Measurements from ENCODE around the gene FAM222A.

Gene FAM222A

GRCh38 chr12:109783965-109784244, 70.3 kb downstream of the FAM222A start:
- intact Hi-C loops (cut with DNase I) = no loop called here
- peak in 1 of 10 donors; percentile 1 for DNase-seq

- intact Hi-C loops (cut with DNase I) = no loop called here
- peak in 1 of 10 donors; percentile 9 for DNase-seq
These were observed 72.2 kb downstream of the FAM222A start for GRCh38 chr12:109785854-109786253.

GRCh38 chr12:109786799-109787198, 73.2 kb downstream of the FAM222A start:
- DNase-seq = no peak
- intact Hi-C loops (cut with DNase I) = no loop called here

DNA sequence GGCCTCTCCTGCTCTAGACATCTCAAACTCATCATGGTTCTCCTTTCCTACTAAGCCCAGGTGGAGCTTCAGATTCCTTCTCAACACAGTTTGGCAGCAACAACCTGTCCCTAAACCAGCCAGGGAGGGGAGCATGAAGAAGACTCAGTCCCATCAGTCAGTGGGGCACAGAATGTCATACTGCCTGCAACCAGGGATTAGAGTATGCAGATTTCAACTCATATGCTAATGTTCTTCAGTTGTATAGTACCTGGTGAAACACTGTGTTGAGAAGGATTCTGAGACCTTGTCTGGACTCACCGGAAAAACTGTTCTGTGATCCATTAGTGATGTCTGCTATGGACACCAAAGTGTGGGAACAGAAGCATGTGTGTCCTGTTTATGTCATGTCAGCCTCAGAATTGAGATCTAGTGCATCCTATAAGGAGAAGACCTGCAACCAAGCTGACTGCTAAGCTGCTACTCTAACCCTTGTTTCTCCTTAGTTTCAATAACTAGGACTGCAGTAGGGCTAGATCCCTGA, 76.0 kb downstream of the FAM222A start:
- peak in 1 of 10 donors; percentile 6 for DNase-seq
- intact Hi-C loops (cut with DNase I) = no loop called here

GRCh38 chr12:109792992-109793391, 79.4 kb downstream of the FAM222A start:
- intact Hi-C loops (cut with DNase I) = no loop called here
- no peak for DNase-seq

- DNase-seq = peak in 3 of 10 donors; percentile 7 to 43 (median 12)
- intact Hi-C loops (cut with DNase I) = no loop called here
These were observed 79.8 kb downstream of the FAM222A start for GRCh38 chr12:109793411-109793810.

DNA sequence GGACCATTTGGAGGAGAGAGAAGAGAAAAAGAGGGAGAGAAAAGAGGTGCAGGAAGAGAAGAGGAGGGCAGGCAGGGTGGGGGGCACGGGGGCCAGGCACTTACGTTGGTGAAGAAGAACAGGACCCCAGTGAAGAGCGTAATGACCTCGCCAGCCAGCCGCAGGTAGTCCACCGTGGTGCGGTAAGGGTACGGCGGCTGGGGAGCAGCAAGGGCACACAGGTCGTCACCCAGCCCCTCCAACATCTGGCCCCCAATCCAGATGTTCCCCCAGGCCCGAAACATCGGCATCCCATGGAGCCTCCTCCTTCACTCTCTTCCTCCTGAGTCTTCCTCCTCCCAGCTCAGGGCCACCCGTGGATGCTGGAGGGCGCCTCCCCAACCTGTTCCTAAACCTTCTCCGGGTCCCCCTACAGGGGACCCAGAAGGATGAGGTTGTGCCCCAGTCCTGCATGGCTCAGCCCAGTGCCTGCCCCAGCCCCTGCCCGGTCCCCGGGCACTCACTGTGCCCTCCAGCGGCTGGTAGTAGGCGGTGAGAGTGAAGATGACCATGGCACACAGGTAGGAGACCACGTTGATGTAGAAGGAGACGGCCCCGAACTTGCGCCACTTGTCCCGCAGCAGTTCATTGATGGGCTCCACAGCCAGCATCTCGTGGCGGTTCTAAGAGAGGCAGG, 80.3 kb downstream of the FAM222A start:
- intact Hi-C loops (cut with DNase I) = no loop called here
- peak in 3 of 10 donors; percentile 47 to 55 (median 54) for DNase-seq

- intact Hi-C loops (cut with DNase I) = no loop called here
- DNase-seq = peak in 1 of 10 donors; percentile 1
These were observed 81.4 kb downstream of the FAM222A start for GRCh38 chr12:109795023-109795422.

DNA sequence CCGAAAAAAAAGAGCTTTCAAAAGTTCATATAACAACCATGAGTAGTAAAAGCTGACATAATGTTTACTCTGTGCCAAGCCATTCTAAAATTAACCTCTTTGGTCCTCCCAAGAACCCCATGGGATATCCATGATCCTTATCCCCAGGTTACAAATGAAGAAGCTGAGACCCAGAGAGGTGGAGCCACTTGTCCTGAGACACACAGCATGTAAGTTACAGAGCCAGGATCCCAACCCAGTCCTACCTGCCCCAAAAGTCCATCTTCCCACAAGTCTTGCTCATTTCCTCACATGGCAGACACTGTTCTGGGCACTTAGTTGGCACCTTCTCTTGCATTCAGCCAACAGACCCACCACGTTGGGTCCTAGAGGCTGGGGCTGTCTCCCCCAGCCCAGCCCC, 82.4 kb downstream of the FAM222A start:
- intact Hi-C loops (cut with DNase I) = no loop called here
- no peak for DNase-seq

DNA sequence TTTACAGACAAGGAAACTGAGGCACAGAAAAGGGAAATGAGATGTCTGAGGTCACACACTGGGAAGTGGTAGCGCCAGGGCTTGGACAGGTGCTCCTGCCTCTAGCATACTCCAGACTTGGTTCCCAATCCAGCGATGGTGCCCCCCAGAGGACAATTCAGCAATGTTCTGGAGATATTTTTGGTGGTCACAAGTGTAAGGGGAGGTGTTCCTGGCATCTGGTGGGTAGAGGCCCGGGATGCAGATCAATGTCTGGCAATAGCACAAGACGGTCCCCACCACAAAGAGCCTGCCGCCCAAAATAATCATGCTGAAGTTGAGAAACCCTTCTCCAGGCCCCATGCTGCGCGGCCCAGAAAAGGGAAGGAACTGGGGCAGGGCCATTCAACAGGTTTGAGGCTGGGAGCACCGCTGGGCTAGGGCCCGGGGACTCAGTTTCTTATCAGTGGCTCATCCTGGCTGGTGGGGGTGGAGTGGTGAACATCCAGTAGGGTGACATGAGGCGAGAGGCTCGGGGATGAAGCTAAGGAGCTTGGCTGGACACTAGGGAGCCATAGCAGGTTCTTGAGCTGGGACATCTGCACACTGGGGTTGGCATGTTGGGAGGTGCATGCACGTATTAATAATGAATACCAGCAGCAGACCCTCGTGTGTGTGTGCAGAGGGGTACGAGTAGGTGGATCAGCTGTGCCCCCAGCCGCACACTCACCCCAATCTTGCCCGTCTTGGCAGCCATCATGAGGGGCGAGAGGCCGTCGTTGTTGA, 84.5 kb downstream of the FAM222A start:
- intact Hi-C loops (cut with DNase I) = no loop called here
- DNase-seq = peak in 3 of 10 donors; percentile 57 to 61 (median 60)

DNA sequence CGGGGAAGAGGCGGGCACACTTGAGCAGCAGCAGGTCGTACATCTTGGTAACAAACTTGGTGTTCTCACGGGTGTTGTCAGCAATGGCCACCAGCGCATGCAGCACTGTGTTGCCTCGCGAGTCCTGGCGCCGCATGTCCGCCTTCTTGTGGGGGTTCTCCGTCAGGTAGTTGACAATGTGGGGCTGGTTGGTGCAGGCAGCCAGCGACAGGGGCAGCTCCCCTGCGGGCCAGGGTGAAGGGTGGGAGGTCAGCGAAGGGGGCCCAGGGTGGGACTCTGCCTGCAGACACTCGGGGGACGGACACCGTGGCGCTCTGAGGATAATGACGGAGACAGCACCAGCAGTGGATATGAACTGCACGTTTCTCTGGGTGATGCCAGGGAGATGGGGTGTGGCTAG, 85.1 kb downstream of the FAM222A start:
- intact Hi-C loops (cut with DNase I) = no loop called here

GRCh38 chr12:109800536-109800935, 86.9 kb downstream of the FAM222A start:
- DNase-seq = peak in 3 of 10 donors; percentile 1 to 65 (median 61)
- intact Hi-C loops (cut with DNase I) = no loop called here

More for the DNA sequence above, 85.1 kb downstream of the FAM222A start:
- DNase-seq = peak in 3 of 10 donors; percentile 19 to 81 (median 62)

DNA sequence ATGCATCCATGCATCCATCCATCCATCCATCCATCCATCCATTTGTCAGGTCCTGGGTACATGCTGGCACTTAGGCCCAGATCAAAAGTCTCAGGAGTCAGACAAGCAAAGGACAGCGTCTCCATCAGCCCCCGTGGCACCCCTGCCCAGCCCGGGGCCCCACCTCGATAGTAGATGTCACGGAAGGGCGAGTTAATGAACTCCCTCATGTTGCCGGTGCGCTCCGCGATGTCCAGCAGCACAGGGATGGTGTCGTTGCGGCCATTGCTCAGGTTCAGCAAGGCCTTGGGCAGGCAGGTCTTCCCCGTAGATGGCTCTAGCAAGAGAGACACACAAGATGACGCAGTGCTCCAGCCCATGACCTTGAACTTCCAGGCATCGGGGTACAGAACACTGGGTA, 89.2 kb downstream of the FAM222A start:
- DNase-seq = peak in 3 of 10 donors; percentile 39 to 67 (median 48)
- intact Hi-C loops (cut with DNase I) = no loop called here

- intact Hi-C loops (cut with DNase I) = no loop called here
- peak in 2 of 10 donors; percentile 16 to 56 for DNase-seq
These were observed 90.1 kb downstream of the FAM222A start for GRCh38 chr12:109803678-109804077.

GRCh38 chr12:109804820-109805761, 91.5 kb downstream of the FAM222A start:
- intact Hi-C loops (cut with DNase I) = loop anchor here (1.0 kb wide), 2 partner anchors 40 to 75 kb away; partner anchors contain the start of gene GLTP
- peak; percentile 43 to 95 (median 76) for DNase-seq

DNA sequence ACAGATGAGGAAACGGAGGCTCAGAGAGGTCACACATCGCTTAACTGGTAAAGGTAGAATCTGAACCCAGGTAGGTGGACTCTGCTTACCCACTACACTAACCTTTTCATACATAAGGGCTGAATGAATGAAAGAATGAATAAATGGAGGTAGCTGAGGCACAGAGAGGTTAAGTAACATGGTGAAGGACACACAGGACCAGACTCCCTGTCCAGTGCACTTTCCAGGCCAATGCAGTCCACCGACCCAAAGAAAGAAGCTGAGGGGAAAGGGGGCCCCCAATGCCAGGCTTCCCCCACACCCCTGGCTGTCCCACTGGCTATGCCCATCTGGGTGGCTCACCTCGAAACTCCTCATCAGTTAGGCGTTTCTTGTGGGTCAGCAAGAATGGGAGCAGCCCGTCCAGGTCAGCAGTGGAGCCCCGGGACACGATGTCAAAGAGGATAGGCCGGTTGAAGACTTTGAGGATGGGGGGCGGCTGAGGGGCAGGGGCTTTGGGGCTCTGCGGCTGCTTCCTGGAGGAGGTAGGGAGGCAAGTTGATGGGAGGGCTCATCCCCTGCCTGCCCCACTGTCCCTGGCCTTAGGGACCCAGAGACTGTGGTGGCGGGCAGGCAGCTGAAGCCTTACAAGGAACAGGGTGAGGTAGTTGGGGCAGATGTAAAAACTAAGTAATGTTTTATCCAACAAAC, 94.5 kb downstream of the FAM222A start:
- intact Hi-C loops (cut with DNase I) = no loop called here
- DNase-seq = peak in 3 of 10 donors; percentile 39 to 61 (median 46)

DNA sequence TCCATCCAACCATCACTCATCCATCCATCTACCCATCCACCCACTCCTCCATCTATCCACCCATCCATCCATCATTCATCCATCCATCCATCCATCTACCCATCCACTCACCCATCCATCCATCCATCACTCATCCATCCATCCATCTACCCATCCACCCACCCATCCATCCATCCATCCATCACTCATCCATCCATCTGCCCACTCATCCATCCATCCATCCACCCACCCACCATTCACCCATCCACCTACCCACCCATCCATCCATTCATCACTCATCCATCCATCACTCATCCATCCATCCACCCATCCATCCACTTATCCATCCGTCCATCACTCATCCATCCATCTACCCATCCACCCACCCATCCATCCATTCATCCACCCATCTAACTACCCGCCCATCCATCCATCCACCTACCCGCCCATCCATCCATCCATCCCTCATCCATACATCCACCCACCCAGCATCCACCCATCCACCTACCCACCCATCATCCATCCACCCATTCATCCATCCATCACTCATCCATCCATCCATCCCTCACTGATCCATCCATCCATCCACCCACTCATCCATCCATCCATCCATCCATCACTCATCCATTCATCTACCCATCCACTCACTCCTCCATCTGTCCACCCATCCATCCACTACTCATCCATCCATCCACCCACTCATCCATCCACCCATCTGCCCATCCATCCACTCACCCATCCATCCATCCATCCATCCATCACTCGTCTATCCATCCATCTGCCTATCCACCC, 95.4 kb downstream of the FAM222A start:
- DNase-seq = peak in 3 of 10 donors; percentile 3 to 12 (median 10)
- intact Hi-C loops (cut with DNase I) = no loop called here

DNA sequence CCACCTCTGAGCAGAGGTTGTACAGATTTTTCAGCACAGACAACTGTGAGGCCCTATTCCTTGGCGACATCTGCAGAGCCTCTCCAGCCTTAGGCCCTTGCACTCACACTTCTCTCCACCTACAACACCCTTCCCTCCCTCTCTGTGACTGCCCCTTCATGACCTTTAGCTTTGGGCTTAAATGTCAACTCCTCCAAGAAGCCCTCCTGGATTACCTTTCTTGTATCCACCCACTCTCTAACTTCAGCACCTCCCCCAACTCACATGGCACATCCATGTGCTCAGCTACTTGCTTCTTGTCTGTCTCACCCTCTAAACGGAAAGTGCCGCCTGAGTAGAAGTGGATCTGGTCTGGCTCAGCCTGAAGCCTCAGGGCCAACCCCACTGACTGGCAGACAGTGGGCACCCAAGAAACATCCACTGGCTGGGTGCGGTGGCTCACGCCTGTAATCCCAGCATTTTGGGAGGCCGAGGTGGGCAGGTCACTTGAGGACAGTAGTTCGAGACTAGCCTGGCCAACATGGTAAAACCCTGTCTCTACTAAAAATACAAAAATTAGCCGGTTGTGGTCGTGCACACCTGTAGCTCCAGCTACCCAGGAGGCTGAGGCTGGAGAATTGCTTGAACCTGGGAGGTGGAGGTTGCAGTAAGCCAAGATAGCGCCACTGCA, 97.5 kb downstream of the FAM222A start:
- peak in 2 of 10 donors; percentile 31 to 55 for DNase-seq
- intact Hi-C loops (cut with DNase I) = no loop called here

- intact Hi-C loops (cut with DNase I) = no loop called here
- DNase-seq = peak in 1 of 10 donors; percentile 50
These were observed 98.0 kb downstream of the FAM222A start for GRCh38 chr12:109811624-109811995.
